GM12878 (cell line): ENCODE results near the gene NUMB. TPM values are rescaled to one million over a fixed set of nuclear protein-coding genes. Genes with fewer than 3 reads are reported as not detected.

ENCODE experiments used
- ATAC-seq: fragments of 200-7000 bp; cut with Tn5 transposase; 3 replicates; pipeline ENCODE4 v1.9.1; 2020; ENCODE audit warnings: mild to moderate bottlenecking, moderate library complexity
- BruUV-seq: library from RNA; stranded (reverse); fragments of 400-500 nt; replicated peaks from 2 replicates; lab custom pipeline; 2021; lab: Mats Ljungman, UMichigan
- CTCF ChIA-PET: fragments of 300-600 bp; sonication (Branson Sonifier 250); formaldehyde crosslinking; extraction: SDS; loops from one replicate; lab custom pipeline; 2021; ENCODE audit warnings: inconsistent platforms; lab: Yijun Ruan, JAX
- POLR2A ChIA-PET: fragments of 350-600 bp; formaldehyde crosslinking; extraction: SDS; loops from one replicate; lab custom pipeline; 2021; ENCODE audit warnings: inconsistent platforms; lab: Charles Lee
- RAD21 ChIA-PET: fragments of 300-600 bp; sonication (Branson Sonifier 250); formaldehyde crosslinking; loops from one replicate; lab custom pipeline; 2023; ENCODE audit warnings: antibody characterized with exemption; ENCODE audit not compliant: unreplicated experiment; lab: Charles Lee
- SMC1A ChIA-PET: fragments of 300-600 bp; sonication (Branson Sonifier 250); formaldehyde crosslinking; loops from one replicate; lab custom pipeline; 2023; ENCODE audit not compliant: unreplicated experiment, uncharacterized antibody; lab: Charles Lee
- DNase-seq: peaks from one replicate; pipeline ENCODE4 v3.0.0-alpha.2; 2011; ENCODE audit warnings: low read depth, low spot score
- FAIRE-seq: peaks from 3 replicates; lab custom pipeline; 2011; peaks lifted over from hg19 to GRCh38; lab: Jason Lieb, UNC
- H2AFZ ChIP-seq: 2 replicates; pipeline ENCODE4 v1.6.0; 2011; ENCODE audit warnings: low read depth, low read length, control low read depth; ENCODE audit not compliant: control insufficient read depth
- H3K27ac ChIP-seq: 2 replicates; pipeline ENCODE4 v1.5.1; 2011; ENCODE audit warnings: control low read depth; ENCODE audit not compliant: control insufficient read depth, insufficient read depth
- H3K27me3 ChIP-seq, 2 experiments: replicated peaks in 1 of 2; 2 replicates each; pipeline versions ENCODE4 v1.6.0 to v1.6.1; 2011; ENCODE audit warnings: low read length in 1 of 2; ENCODE audit not compliant: control insufficient read depth in 2 of 2, insufficient read depth in 2 of 2
- H3K36me3 ChIP-seq, 2 experiments: 2 replicates each; pipeline ENCODE4 v1.5.1; 2011; ENCODE audit warnings: low read length in 1 of 2; ENCODE audit not compliant: control insufficient read depth in 2 of 2, insufficient read depth in 2 of 2
- H3K4me1 ChIP-seq: 2 replicates; pipeline ENCODE4 v1.6.1; 2011; ENCODE audit warnings: mild to moderate bottlenecking, low read length, moderate library complexity, mixed read lengths; ENCODE audit not compliant: control insufficient read depth, insufficient read depth
- H3K4me2 ChIP-seq: 2 replicates; pipeline ENCODE4 v1.6.0; 2011; ENCODE audit warnings: control low read depth; ENCODE audit not compliant: control insufficient read depth, insufficient read depth
- H3K4me3 ChIP-seq: fragments of 200-600 bp; sonication (generic); 2 replicates; pipeline ENCODE4 v1.5.1; 2016
- H3K79me2 ChIP-seq: 2 replicates; pipeline ENCODE4 v1.6.0; 2011; ENCODE audit warnings: low read length; ENCODE audit not compliant: control insufficient read depth, insufficient read depth
- H3K9ac ChIP-seq: 2 replicates; pipeline ENCODE4 v1.8.0; 2011; ENCODE audit warnings: low read length, control low read depth, mixed read lengths; ENCODE audit not compliant: control insufficient read depth, insufficient read depth
- H3K9me3 ChIP-seq: replicated peaks from 3 replicates; pipeline ENCODE4 v1.5.1; 2011; ENCODE audit warnings: mild to moderate bottlenecking, low read length; ENCODE audit not compliant: control insufficient read depth, insufficient read depth
- H4K20me1 ChIP-seq: 2 replicates; pipeline ENCODE4 v1.6.0; 2011; ENCODE audit not compliant: control insufficient read depth, insufficient read depth
- GABPA ChIP-seq: IDR thresholded peaks from 2 replicates; pipeline ENCODE4 v1.6.1; 2014; ENCODE audit warnings: antibody characterized with exemption, low read depth, mild to moderate bottlenecking, inconsistent platforms
- HDAC2 ChIP-seq: fragments of 200-600 bp; sonication (generic); IDR thresholded peaks from 2 replicates; pipeline ENCODE4 v1.6.1; 2017
- HDAC6 ChIP-seq: fragments of 200-600 bp; sonication (generic); IDR thresholded peaks from one replicate; pipeline ENCODE4 v1.8.0; 2017; ENCODE audit warnings: antibody characterized with exemption; ENCODE audit not compliant: unreplicated experiment
- HSF1 ChIP-seq: fragments of 150-350 bp; IDR thresholded peaks from 2 replicates; pipeline ENCODE4 v1.6.1; 2014; ENCODE audit warnings: mild to moderate bottlenecking, low read depth, low read length
- NR2C1 ChIP-seq: fragments of 450-650 bp; IDR thresholded peaks from 2 replicates; pipeline ENCODE4 v1.6.1; 2017; ENCODE audit warnings: antibody characterized with exemption, mild to moderate bottlenecking, moderate library complexity
- PAX8 ChIP-seq: fragments of 450-650 bp; IDR thresholded peaks from 2 replicates; pipeline ENCODE4 v1.6.1; 2017; ENCODE audit warnings: mild to moderate bottlenecking, moderate library complexity
- RAD21 ChIP-seq: IDR thresholded peaks from 2 replicates; pipeline ENCODE4 v1.6.1; 2011; ENCODE audit warnings: mild to moderate bottlenecking, low read depth, low read length, moderate library complexity; ENCODE audit not compliant: insufficient read depth
- RBBP5 ChIP-seq: fragments of 200-600 bp; sonication (generic); conservative IDR thresholded peaks from 2 replicates; pipeline ENCODE4 v1.6.1; 2016
- ZNF687 ChIP-seq: fragments of 450-650 bp; IDR thresholded peaks from 2 replicates; pipeline ENCODE4 v1.6.1; 2017; ENCODE audit warnings: mild to moderate bottlenecking, moderate library complexity
- WGBS: methylation state at CpG from one replicate; pipeline ENCODE4 v1.1.6; 2016; ENCODE audit warnings: low lambda C conversion rate; ENCODE audit not compliant: insufficient replicate concordance, insufficient coverage; ENCODE audit errors: missing lambda C conversion rate; 5-methylcytosine and 5-hydroxymethylcytosine counted together
- in situ Hi-C: fragments of 300-500 bp; cut with MboI; formaldehyde crosslinking; loops from 9 replicates; pipeline ENCODE4 v1.14.3; 2018; ENCODE audit warnings: mixed read lengths
- intact Hi-C: fragments of 100-400 bp; cut with micrococcal nuclease; formaldehyde crosslinking; loops from one replicate; pipeline ENCODE4 v1.14.2; 2022; ENCODE audit not compliant: unreplicated experiment
- polyA plus RNA-seq, 11 experiments: library from polyadenylated mRNA; depleted of rRNA in 4 of 11; unstranded in 6 of 11; stranded (reverse) in 5 of 11; fragments of >200 nt; fragmentation: Nextera tagmentation in 4 of 11; fragmentation: Illumina TruSeq in 1 of 11; extraction: Ambion mirVana in 4 of 11; extraction: Trizol in 1 of 11; gene quantifications; 1 replicate in 1 of 11; 2 replicates in 10 of 11; pipeline versions ENCODE4 v1.2.1 to v1.2.3, GENCODE V29; 2011 to 2016; ENCODE audit warnings: inconsistent platforms in 2 of 11, missing spikeins in 2 of 11, low read depth in 1 of 11
- total RNA-seq, 4 experiments: library from RNA; depleted of rRNA in 3 of 4; stranded (reverse); fragments of >200 nt in 3 of 4; fragmentation: Illumina TruSeq in 1 of 4; extraction: Trizol in 1 of 4; gene quantifications; 2 replicates each; pipeline versions ENCODE4 v1.2.1 to v1.2.3, GENCODE V29; 2013 to 2021

Gene NUMB
- total and polyA plus RNA-seq, 10 of the 15 experiments (the other 5 are each of a cell fraction or from before 2014, with no cell fraction given), result 22.0 to 147 (median 48.9) TPM

GRCh38 chr14:73437206-73437605, 21.1 kb downstream of the NUMB start (continued):
- no peak for TF ChIP-seq ZNF687
- TF ChIP-seq HSF1, result no peak
- no peak for TF ChIP-seq RBBP5
- no peak for TF ChIP-seq RAD21
- TF ChIP-seq NR2C1, result no peak
- no peak for TF ChIP-seq HDAC6
- no peak for TF ChIP-seq GABPA

- Histone ChIP-seq H3K79me2 (no peaks in the 10 kb centered on the region; the same call in none of the 2 replicates), H3K9ac (no peak overlapping the region), H3K4me1 (no peaks in the 10 kb centered on the region; the same call in 1 of the 2 replicates), H2AFZ (no peak overlapping the region), H3K9me3 (no peaks in the 10 kb centered on the region), H3K4me3 (no peak overlapping the region), H3K36me3 (no peaks in the 10 kb centered on the region; a peak in 1 of 4 replicates), H3K27me3 (no peaks in the 10 kb centered on the region), H3K27ac (no peak overlapping the region), H3K4me2 (no peak overlapping the region), H4K20me1 (no peaks in the 10 kb centered on the region)
- POLR2A ChIA-PET, result no interaction called here
- 98% methylated on average over 3 of the region's 3 CpGs for WGBS
- FAIRE-seq, result no peak
- CTCF ChIA-PET, result interaction anchor here (1.2 to 1.4 kb wide), 2 partner anchors 8 to 17 kb away, joined by 3 to 4 read pairs; no protein-coding TSS in a partner anchor
- no peak for DNase-seq
- in situ Hi-C loops, result no loop called here
- BruUV-seq, result no TSS peak
- intact Hi-C loops, result no loop called here
- ATAC-seq, result no peak
- TF ChIP-seq HDAC2 (no peak), PAX8 (no peak)
- RAD21 ChIA-PET, result interaction anchor here (1.0 kb wide), 1 partner anchor 51 kb away, joined by 3 read pairs; no protein-coding TSS in a partner anchor
- SMC1A ChIA-PET, result interaction anchor here (1.3 kb wide), 1 partner anchor 9 kb away, joined by 5 read pairs; no protein-coding TSS in a partner anchor
Observed at GRCh38 chr14:73432124-73432523, 26.2 kb downstream of the NUMB start.
